Calu3 (cell line): ENCODE results near the gene RAB25. TPM values are rescaled to one million over a fixed set of nuclear protein-coding genes. Genes with fewer than 3 reads are reported as not detected.

Experiments used
- BruUV-seq: library from RNA; stranded (reverse); fragments of 400-500 nt; replicated peaks from 2 replicates; lab custom pipeline; 2021; lab: Mats Ljungman, UMichigan
- CTCF ChIA-PET: fragments of 300-600 bp; sonication (Branson Sonifier 250); formaldehyde crosslinking; loops from one replicate; lab custom pipeline; 2022; ENCODE audit warnings: antibody characterized with exemption; lab: Charles Lee
- DNase-seq: peaks from one replicate; pipeline ENCODE4 v3.0.0; 2022
- H3K27ac Mint-ChIP-seq: one replicate; pipeline ENCODE4 v1.8.0; 2022; ENCODE audit warnings: mixed read lengths; ENCODE audit not compliant: unreplicated experiment
- H3K27me3 Mint-ChIP-seq: one replicate; pipeline ENCODE4 v1.8.0; 2022; ENCODE audit warnings: mixed read lengths; ENCODE audit not compliant: unreplicated experiment
- H3K36me3 Mint-ChIP-seq: one replicate; pipeline ENCODE4 v1.8.0; 2022; ENCODE audit warnings: mild to moderate bottlenecking, moderate library complexity, mixed read lengths; ENCODE audit not compliant: insufficient read depth, unreplicated experiment
- H3K4me1 Mint-ChIP-seq: one replicate; pipeline ENCODE4 v1.8.0; 2022; ENCODE audit warnings: mild to moderate bottlenecking, low read depth, mixed read lengths; ENCODE audit not compliant: unreplicated experiment
- H3K4me3 Mint-ChIP-seq: one replicate; pipeline ENCODE4 v1.8.0; 2022; ENCODE audit warnings: mild to moderate bottlenecking, low read depth, moderate library complexity, mixed read lengths; ENCODE audit not compliant: unreplicated experiment
- H3K9me3 Mint-ChIP-seq: one replicate; pipeline ENCODE4 v1.8.0; 2022; ENCODE audit warnings: low read depth, mixed read lengths; ENCODE audit not compliant: unreplicated experiment
- intact Hi-C: fragments of 100-400 bp; cut with micrococcal nuclease; formaldehyde crosslinking; loops from one replicate; pipeline ENCODE4 v1.10.0; 2022; ENCODE audit not compliant: unreplicated experiment
- total RNA-seq: library from RNA; stranded (reverse); gene quantifications from 2 replicates; pipeline ENCODE4 v1.2.3, GENCODE V29; 2022
- TF ChIP-seq, protein P1 (sequence below): fragments of 200-600 bp; IDR thresholded peaks from one replicate; pipeline ENCODE4 v1.8.0; 2022; ENCODE audit warnings: antibody characterized with exemption; ENCODE audit not compliant: unreplicated experiment

Gene RAB25
- total RNA-seq, 1 experiment from 2014 or later: 182 TPM

DNA sequence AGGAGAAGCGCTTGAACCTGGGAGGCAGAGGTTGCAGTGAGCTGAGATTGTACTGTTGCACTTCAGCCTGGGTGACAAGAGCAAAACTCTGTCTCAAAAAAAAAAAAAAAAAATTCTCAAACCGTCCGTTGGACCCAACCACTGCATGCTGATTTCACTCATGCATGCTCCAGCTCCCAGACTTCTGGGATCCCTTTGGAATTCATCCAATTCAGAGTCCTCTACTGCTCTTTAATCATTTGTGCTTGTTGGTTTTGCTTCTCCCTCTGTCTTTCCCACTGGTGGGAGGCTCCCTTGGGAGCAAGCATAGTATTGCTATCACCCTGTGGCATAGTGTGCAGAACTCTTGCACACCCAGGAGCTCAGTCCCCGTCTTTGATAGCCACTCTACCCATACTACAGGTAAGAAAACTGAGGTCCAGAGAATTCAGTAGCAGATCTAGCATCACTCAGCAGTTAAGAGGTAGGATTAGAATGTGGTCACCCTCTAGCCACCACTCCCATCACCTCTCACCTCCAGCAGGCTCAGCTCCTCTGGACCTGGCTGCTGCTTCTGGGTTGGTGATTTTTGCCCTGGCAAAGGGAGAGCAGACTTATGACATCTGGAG, 50.5 kb downstream of the RAB25 start:
- peak overlapping the region; percentile 19 for H3K27ac Mint-ChIP-seq
- no TSS peak for BruUV-seq
- H3K9me3 Mint-ChIP-seq: no peaks in the 10 kb centered on the region
- no peak for DNase-seq
- H3K36me3 Mint-ChIP-seq: peaks cover 45% of the 10 kb centered on the region
- H3K27me3 Mint-ChIP-seq: no peaks in the 10 kb centered on the region
- CTCF ChIA-PET: interaction anchor here (0.6 to 1.6 kb wide), 2 partner anchors 15 kb away, joined by 3 to 6 read pairs; no protein-coding TSS in a partner anchor
- TF ChIP-seq, protein P1, sequence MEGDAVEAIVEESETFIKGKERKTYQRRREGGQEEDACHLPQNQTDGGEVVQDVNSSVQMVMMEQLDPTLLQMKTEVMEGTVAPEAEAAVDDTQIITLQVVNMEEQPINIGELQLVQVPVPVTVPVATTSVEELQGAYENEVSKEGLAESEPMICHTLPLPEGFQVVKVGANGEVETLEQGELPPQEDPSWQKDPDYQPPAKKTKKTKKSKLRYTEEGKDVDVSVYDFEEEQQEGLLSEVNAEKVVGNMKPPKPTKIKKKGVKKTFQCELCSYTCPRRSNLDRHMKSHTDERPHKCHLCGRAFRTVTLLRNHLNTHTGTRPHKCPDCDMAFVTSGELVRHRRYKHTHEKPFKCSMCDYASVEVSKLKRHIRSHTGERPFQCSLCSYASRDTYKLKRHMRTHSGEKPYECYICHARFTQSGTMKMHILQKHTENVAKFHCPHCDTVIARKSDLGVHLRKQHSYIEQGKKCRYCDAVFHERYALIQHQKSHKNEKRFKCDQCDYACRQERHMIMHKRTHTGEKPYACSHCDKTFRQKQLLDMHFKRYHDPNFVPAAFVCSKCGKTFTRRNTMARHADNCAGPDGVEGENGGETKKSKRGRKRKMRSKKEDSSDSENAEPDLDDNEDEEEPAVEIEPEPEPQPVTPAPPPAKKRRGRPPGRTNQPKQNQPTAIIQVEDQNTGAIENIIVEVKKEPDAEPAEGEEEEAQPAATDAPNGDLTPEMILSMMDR: no peak
- intact Hi-C loops: no loop called here
- peaks cover 57% of the 10 kb centered on the region for H3K4me1 Mint-ChIP-seq
- H3K4me3 Mint-ChIP-seq: no peak overlapping the region

DNA sequence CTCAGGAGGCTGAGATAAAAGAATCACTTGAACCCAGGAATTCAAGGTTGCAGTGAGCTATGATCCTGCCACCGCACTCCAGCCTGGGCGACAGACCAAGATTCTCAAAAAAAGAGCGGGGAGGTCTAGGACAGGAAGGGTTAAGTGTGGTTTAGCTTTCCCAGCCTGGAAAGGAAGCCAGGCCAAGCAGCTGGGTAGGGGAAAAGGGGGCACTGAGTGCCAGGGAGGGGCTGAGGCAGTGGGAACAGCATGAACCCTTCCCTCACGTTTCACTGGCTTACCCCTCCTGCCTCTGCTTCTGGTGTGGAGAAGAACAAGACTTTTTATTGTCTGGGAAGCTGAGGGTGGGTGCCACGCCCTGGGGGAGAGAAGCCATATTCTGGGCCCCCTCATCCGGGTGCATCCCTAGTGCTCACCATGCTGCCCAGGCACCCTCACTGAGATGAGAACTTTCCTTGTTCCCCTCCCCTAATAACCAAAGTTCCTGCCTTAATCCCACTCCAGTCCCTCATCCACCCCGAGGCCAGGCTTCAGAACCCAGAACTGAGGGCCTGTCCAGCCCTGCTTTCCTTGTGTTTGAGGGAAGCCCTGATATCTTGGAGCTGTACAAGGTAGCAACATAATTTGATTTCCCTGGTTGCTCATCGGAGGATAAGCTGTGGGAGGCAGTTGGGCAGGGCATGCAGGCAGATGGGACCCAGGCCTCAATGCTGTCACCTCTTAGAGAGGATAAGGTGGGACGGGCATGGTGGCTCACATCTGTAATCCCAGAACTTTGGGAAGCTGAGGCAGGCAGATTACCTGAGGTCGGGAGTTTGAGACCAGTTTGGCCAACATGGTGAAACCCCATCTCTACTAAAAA, 51.5 kb downstream of the RAB25 start:
- peaks cover 47% of the 10 kb centered on the region for H3K4me1 Mint-ChIP-seq
- peaks cover 50% of the 10 kb centered on the region for H3K36me3 Mint-ChIP-seq
- TF ChIP-seq, protein P1: no peak
- BruUV-seq: no TSS peak
- H3K27me3 Mint-ChIP-seq: no peaks in the 10 kb centered on the region
- no peak overlapping the region for H3K4me3 Mint-ChIP-seq
- no peaks in the 10 kb centered on the region for H3K9me3 Mint-ChIP-seq
- CTCF ChIA-PET: interaction anchor here (1.6 to 2.4 kb wide), 2 partner anchors 16 kb away, joined by 6 to 17 read pairs; no protein-coding TSS in a partner anchor
- H3K27ac Mint-ChIP-seq: peak overlapping the region; percentile 85
- intact Hi-C loops: no loop called here
- DNase-seq: no peak

DNA sequence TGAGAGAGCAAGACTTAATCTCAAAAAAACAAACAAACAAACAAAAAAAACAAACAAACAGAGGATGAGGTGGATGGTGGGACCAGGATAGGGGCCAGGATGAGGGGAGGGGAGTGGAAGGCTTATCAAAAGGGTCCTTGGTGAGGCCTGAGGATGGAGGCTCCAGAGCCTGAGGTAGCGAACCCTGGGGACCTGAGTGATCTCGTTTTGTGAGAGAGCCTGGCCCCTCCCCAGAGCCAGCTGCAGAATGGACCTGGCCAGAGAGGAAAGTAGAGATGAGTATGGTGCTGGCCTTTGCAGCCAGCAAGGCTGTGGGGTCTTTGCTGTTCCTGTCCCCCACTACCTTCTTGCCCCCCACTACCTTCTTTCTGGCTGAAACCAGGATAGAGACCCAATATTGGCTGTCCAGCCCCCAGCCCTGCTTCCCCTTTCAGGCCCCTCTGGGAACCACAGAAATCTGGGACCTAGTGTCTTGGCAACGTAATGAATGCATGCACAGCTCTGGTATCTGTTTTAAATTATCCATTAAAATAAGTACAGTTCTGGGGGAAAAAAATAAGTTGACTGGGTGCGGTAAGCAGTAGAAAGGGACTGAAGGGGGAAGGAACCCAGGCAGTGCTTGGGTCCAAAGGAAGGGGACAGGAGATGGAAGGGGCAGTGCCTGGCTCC, 52.5 kb downstream of the RAB25 start:
- no peak for DNase-seq
- Mint-ChIP-seq H3K9me3 (no peaks in the 10 kb centered on the region), H3K27me3 (no peaks in the 10 kb centered on the region), H3K4me1 (peaks cover 48% of the 10 kb centered on the region), H3K4me3 (peak overlapping the region; percentile 82), H3K36me3 (peaks cover 59% of the 10 kb centered on the region), H3K27ac (peak overlapping the region; percentile 85)
- TF ChIP-seq, protein P1: no peak
- intact Hi-C loops: no loop called here
- BruUV-seq: no TSS peak
- CTCF ChIA-PET: interaction anchor here (0.5 to 3.2 kb wide), 5 partner anchors 10 to 98 kb away, joined by 5 to 25 read pairs (median 7); no protein-coding TSS in a partner anchor

DNA sequence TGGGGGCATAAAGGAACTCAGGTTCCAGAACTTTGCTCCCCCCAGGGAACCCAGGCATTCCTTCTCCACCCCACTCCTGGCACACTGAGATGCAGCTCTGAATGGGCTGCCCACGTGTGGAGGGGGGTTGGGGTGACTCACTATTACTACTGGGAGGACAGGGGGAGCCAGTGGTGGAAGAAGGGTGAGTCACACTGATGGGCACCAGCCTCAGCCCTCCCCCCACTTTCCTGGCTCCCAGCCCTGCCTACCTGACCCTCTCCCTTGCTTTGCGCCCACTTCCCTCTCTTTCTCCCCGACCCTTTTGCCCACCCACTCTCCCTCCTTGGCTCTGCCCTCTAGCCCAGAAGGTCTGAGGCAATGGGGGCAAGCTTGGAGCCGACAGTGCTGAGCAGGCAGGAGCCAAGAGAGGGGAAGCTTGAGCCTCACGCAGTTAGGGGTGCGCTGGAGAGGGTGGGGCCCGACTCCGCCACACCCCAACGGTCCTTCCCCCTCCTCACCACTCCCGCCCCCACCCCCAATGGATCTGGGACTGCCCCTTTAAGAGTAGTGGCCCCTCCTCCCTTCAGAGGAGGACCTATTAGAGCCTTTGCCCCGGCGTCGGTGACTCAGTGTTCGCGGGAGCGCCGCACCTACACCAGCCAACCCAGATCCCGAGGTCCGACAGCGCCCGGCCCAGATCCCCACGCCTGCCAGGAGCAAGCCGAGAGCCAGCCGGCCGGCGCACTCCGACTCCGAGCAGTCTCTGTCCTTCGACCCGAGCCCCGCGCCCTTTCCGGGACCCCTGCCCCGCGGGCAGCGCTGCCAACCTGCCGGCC, 53.4 kb downstream of the RAB25 start, which contains the start of gene LMNA:
Gene LMNA (plus strand): TSS at position 611 of the 818 bp plus-strand sequence. CDS start 208 bp downstream, outside the sequence.
- TF ChIP-seq, protein P1: no peak
- CTCF ChIA-PET: interaction anchor here (0.5 to 3.2 kb wide), 8 partner anchors 9 to 169 kb away, joined by 3 to 25 read pairs (median 6); partner anchors contain the start of gene SMG5
- DNase-seq: peak; percentile 96
- H3K4me3 Mint-ChIP-seq: peak within 1 kb of the TSS; percentile 82
- H3K27me3 Mint-ChIP-seq: no peaks in the 10 kb centered on the region
- H3K27ac Mint-ChIP-seq: peak within 1 kb of the TSS; percentile 85
- intact Hi-C loops: no loop called here
- no TSS peak for BruUV-seq
- peaks cover 65% of the 10 kb centered on the region for H3K36me3 Mint-ChIP-seq
- H3K4me1 Mint-ChIP-seq: peaks cover 52% of the 10 kb centered on the region
- no peaks in the 10 kb centered on the region for H3K9me3 Mint-ChIP-seq
